ENCODE measurements around the gene HNRNPH2.
A peak's percentile ranks its signal among the peaks of the same experiment; 100 is the strongest.

The HNRNPH2 gene

GRCh38 chrX:101390664-101391525 is 17.1 kb upstream of the HNRNPH2 start, which contains the start of gene RPL36A:
RPL36A (plus strand) TSS chrX:101391011; CDS start chrX:101391044, 33 bp downstream.
- Histone ChIP-seq H3K4me3 (peak within 1 kb of the TSS; percentile 56 to 73 (median 68)), H3K4me2 (peak within 1 kb of the TSS; percentile 69 to 84 (median 77)), H3K9ac (peak within 1 kb of the TSS; percentile 78 to 95 (median 90)), H3K27me3 (no peaks in the 10 kb centered on the region), H3K27ac (peak within 1 kb of the TSS; percentile 63 to 95 (median 91); a peak in 21 of 22 replicates), H3K9me3 (replicated peaks in 1 of 11) (peaks cover 0 to 7% (median 0%) of the 10 kb centered on the region in 11 experiments; a peak in 3 of 22 replicates), H4K20me1 (peaks cover 0 to 20% (median 0%) of the 10 kb centered on the region in 11 experiments; a peak in 5 of 22 replicates), H3K4me1 (peaks cover 36 to 54% (median 45%) of the 10 kb centered on the region in 10 experiments), H3K36me3 (peaks cover 9 to 35% (median 26%) of the 10 kb centered on the region in 11 experiments; a peak in 20 of 22 replicates)
- no peak for TF ChIP-seq Cebpa-rat (IDR thresholded peaks at IDR 0.05)

GRCh38 chrX:101391831-101392230 is 16.2 kb upstream of the HNRNPH2 start:
- peaks cover 17 to 44% (median 34%) of the 10 kb centered on the region in 11 experiments; a peak in 21 of 22 replicates for H3K36me3 ChIP-seq
- H3K27ac ChIP-seq: peak overlapping the region; percentile 63 to 95 (median 91); a peak in 21 of 22 replicates

GRCh38 chrX:101393530-101394305 is 14.3 kb upstream of the HNRNPH2 start:
- H3K4me2 ChIP-seq: peak overlapping the region; percentile 56 to 84 (median 77); a peak in 21 of 22 replicates

More at GRCh38 chrX:101391831-101392230, 16.2 kb upstream of the HNRNPH2 start:
- peak overlapping the region; percentile 78 to 95 (median 90) for H3K9ac ChIP-seq
- no peak for TF ChIP-seq Cebpa-rat (IDR thresholded peaks at IDR 0.05)
- peaks cover 29 to 48% (median 38%) of the 10 kb centered on the region in 10 experiments for H3K4me1 ChIP-seq
- H3K9me3 ChIP-seq (replicated peaks in 1 of 11): peaks cover 0 to 7% (median 0%) of the 10 kb centered on the region in 11 experiments; a peak in 3 of 22 replicates
- H4K20me1 ChIP-seq: peaks cover 0 to 25% (median 4%) of the 10 kb centered on the region in 11 experiments; a peak in 7 of 22 replicates
- peak overlapping the region; percentile 56 to 73 (median 68) for H3K4me3 ChIP-seq
- H3K27me3 ChIP-seq: no peaks in the 10 kb centered on the region
- peak overlapping the region; percentile 56 to 84 (median 77) for H3K4me2 ChIP-seq

GRCh38 chrX:101394372-101394771 is 13.7 kb upstream of the HNRNPH2 start:
- Histone ChIP-seq H3K36me3 (peaks cover 24 to 66% (median 49%) of the 10 kb centered on the region in 11 experiments), H3K27me3 (no peaks in the 10 kb centered on the region)
- TF ChIP-seq Cebpa-rat (IDR thresholded peaks at IDR 0.05): no peak

More at GRCh38 chrX:101393530-101394305, 14.3 kb upstream of the HNRNPH2 start:
- Histone ChIP-seq H3K9me3 (replicated peaks in 1 of 11) (peaks cover 0 to 7% (median 0%) of the 10 kb centered on the region in 11 experiments; a peak in 3 of 22 replicates), H3K27ac (peak overlapping the region in 9 of 11 experiments; percentile 50 to 95 (median 92); a peak in 12 of 22 replicates), H3K27me3 (no peaks in the 10 kb centered on the region), H3K4me1 (peaks cover 26 to 41% (median 34%) of the 10 kb centered on the region in 10 experiments), H3K9ac (peak overlapping the region in 8 of 11 experiments; percentile 4 to 94 (median 56); a peak in 12 of 22 replicates), H3K4me3 (peak overlapping the region in 7 of 10 experiments; percentile 30 to 73 (median 68); a peak in 8 of 20 replicates), H3K36me3 (peaks cover 21 to 63% (median 45%) of the 10 kb centered on the region in 11 experiments), H4K20me1 (peaks cover 0 to 26% (median 4%) of the 10 kb centered on the region in 11 experiments; a peak in 7 of 22 replicates)
- TF ChIP-seq Cebpa-rat (IDR thresholded peaks at IDR 0.05): no peak

GRCh38 chrX:101395789-101396188 is 12.2 kb upstream of the HNRNPH2 start:
- H3K27ac ChIP-seq: peak overlapping the region in 10 of 11 experiments; percentile 0 to 95 (median 64); a peak in 19 of 22 replicates

More at GRCh38 chrX:101394372-101394771, 13.7 kb upstream of the HNRNPH2 start:
- peak overlapping the region in 4 of 11 experiments; percentile 4 to 90 (median 23); a peak in 5 of 22 replicates for H3K9ac ChIP-seq
- H4K20me1 ChIP-seq: peaks cover 0 to 26% (median 4%) of the 10 kb centered on the region in 11 experiments; a peak in 7 of 22 replicates
- peaks cover 26 to 41% (median 34%) of the 10 kb centered on the region in 10 experiments for H3K4me1 ChIP-seq
- H3K4me2 ChIP-seq: peak overlapping the region; percentile 56 to 84 (median 77); a peak in 16 of 22 replicates
- peak overlapping the region in 8 of 11 experiments; percentile 37 to 95 (median 90); a peak in 7 of 22 replicates for H3K27ac ChIP-seq
- peak overlapping the region in 1 of 10 experiments; percentile 68; a peak in 2 of 20 replicates for H3K4me3 ChIP-seq
- peaks cover 0 to 7% (median 0%) of the 10 kb centered on the region in 11 experiments; a peak in 3 of 22 replicates for H3K9me3 ChIP-seq (replicated peaks in 1 of 11)

GRCh38 chrX:101397779-101398178 is 10.2 kb upstream of the HNRNPH2 start:
- peaks cover 0 to 26% (median 4%) of the 10 kb centered on the region in 11 experiments; a peak in 7 of 22 replicates for H4K20me1 ChIP-seq
- peaks cover 41 to 86% (median 72%) of the 10 kb centered on the region in 11 experiments for H3K36me3 ChIP-seq
- H3K4me1 ChIP-seq: peaks cover 10 to 45% (median 24%) of the 10 kb centered on the region in 10 experiments; a peak in 19 of 20 replicates
- no peaks in the 10 kb centered on the region; a peak in 1 of 22 replicates for H3K9me3 ChIP-seq (replicated peaks in 1 of 11)
- H3K4me3 ChIP-seq: no peak overlapping the region
- peak overlapping the region in 1 of 11 experiments; percentile 26; a peak in 2 of 22 replicates for H3K27ac ChIP-seq
- no peak for TF ChIP-seq Cebpa-rat (IDR thresholded peaks at IDR 0.05)
- H3K4me2 ChIP-seq: no peak overlapping the region
- no peaks in the 10 kb centered on the region for H3K27me3 ChIP-seq
- H3K9ac ChIP-seq: no peak overlapping the region

More at GRCh38 chrX:101395789-101396188, 12.2 kb upstream of the HNRNPH2 start:
- Histone ChIP-seq H3K9ac (peak overlapping the region in 7 of 11 experiments; percentile 3 to 53 (median 37); a peak in 6 of 22 replicates), H3K4me1 (peaks cover 17 to 40% (median 28%) of the 10 kb centered on the region in 10 experiments), H3K9me3 (replicated peaks in 1 of 11) (peaks cover 0 to 5% (median 0%) of the 10 kb centered on the region in 11 experiments; a peak in 4 of 22 replicates), H3K4me3 (no peak overlapping the region), H3K4me2 (peak overlapping the region in 8 of 11 experiments; percentile 14 to 41 (median 24); a peak in 10 of 22 replicates), H4K20me1 (peaks cover 0 to 26% (median 4%) of the 10 kb centered on the region in 11 experiments; a peak in 7 of 22 replicates), H3K36me3 (peaks cover 37 to 81% (median 63%) of the 10 kb centered on the region in 11 experiments), H3K27me3 (no peaks in the 10 kb centered on the region)
- TF ChIP-seq Cebpa-rat (IDR thresholded peaks at IDR 0.05): peak in 2 of 11 experiments; percentile 51 to 53; a peak in 3 of 22 replicates

- H3K9me3 ChIP-seq (replicated peaks in 1 of 11): peaks cover 0 to 6% (median 0%) of the 10 kb centered on the region in 11 experiments; a peak in 2 of 22 replicates
- peaks cover 45 to 86% (median 71%) of the 10 kb centered on the region in 11 experiments for H3K36me3 ChIP-seq
- H3K4me1 ChIP-seq: peaks cover under 1 to 43% (median 15%) of the 10 kb centered on the region in 10 experiments; a peak in 17 of 20 replicates
- no peaks in the 10 kb centered on the region for H3K27me3 ChIP-seq
- H4K20me1 ChIP-seq: peaks cover 0 to 26% (median 4%) of the 10 kb centered on the region in 11 experiments; a peak in 7 of 22 replicates
- TF ChIP-seq Cebpa-rat (IDR thresholded peaks at IDR 0.05): no peak
- H3K9ac ChIP-seq: no peak overlapping the region
- no peak overlapping the region for H3K27ac ChIP-seq
- H3K4me2 ChIP-seq: no peak overlapping the region
- H3K4me3 ChIP-seq: no peak overlapping the region
These were observed 9.3 kb upstream of the HNRNPH2 start for GRCh38 chrX:101398694-101399093.
